Measurements from ENCODE around the gene DACH2.

GRCh38 chrX:86263526-86263925 lies 115.3 kb downstream of the DACH2 start:
- TF ChIP-seq CTCF (optimal IDR thresholded peaks at IDR 0.05 in 1 of 3, IDR thresholded peaks at IDR 0.05 in 1 of 3, conservative IDR thresholded peaks at IDR 0.05 in 1 of 3; ENCODE audit: extremely low read depth in 1 of 3, insufficient read depth in 2 of 3, low read length in 3 of 3) (no peak), EZH2 (IDR thresholded peaks at IDR 0.05; ENCODE audit: low read length) (no peak)
